AG20443 (cell line): ENCODE results near the gene FXYD6.

Experiments used
- DNase-seq: peaks from one replicate; pipeline ENCODE4 v3.0.0; 2012; ENCODE audit warnings: low spot score, mixed read lengths

The FXYD6 gene

GRCh38 chr11:117842131-117842941 lies 34.1 kb downstream of the FXYD6 start:
- DNase-seq = no peak

GRCh38 chr11:117841551-117842031 lies 34.9 kb downstream of the FXYD6 start:
- DNase-seq = no peak

GRCh38 chr11:117840881-117841550 lies 35.4 kb downstream of the FXYD6 start:
- DNase-seq = no peak

GRCh38 chr11:117839936-117840813 lies 36.3 kb downstream of the FXYD6 start:
- no peak for DNase-seq

- no peak for DNase-seq
Observed at GRCh38 chr11:117839380-117839881, 37.0 kb downstream of the FXYD6 start.

DNA sequence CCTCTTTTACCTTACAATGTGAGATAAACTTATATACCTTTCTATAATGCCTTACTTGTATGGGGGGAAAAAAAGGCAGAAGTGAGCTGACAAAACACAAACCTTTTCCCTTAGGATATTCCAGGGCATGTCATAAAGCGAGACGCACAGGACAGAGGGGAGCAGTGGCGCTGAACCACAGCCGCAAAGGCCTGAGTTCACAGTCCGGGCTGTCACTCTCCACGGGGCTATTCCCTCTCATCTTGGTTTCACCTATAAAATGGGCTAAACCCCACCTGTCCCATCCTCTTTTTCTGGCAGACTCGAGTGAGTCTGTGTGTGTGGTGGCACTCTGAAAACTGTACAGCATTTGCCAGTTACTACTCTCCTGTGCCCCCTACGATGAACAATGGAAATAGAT lies 37.6 kb downstream of the FXYD6 start:
- DNase-seq = no peak

DNA sequence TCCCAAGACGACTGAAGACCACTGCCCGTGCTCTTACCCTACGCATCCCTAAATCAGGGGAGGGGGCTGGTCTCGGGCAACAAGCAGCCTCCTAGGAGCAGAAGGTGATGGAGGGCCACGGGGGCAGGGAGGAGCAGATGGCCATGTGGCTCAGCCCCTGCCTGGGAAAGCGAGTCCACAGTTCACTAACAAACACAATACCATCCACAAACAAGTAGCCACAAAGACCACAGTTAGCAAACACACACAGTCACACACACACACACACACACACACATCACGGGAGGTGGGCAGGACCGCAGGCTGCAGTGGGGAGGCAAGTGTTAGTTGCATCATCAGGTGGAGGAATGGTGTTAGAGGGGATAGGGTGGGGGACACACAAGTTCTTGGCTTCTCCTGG lies 38.7 kb downstream of the FXYD6 start:
- no peak for DNase-seq

DNA sequence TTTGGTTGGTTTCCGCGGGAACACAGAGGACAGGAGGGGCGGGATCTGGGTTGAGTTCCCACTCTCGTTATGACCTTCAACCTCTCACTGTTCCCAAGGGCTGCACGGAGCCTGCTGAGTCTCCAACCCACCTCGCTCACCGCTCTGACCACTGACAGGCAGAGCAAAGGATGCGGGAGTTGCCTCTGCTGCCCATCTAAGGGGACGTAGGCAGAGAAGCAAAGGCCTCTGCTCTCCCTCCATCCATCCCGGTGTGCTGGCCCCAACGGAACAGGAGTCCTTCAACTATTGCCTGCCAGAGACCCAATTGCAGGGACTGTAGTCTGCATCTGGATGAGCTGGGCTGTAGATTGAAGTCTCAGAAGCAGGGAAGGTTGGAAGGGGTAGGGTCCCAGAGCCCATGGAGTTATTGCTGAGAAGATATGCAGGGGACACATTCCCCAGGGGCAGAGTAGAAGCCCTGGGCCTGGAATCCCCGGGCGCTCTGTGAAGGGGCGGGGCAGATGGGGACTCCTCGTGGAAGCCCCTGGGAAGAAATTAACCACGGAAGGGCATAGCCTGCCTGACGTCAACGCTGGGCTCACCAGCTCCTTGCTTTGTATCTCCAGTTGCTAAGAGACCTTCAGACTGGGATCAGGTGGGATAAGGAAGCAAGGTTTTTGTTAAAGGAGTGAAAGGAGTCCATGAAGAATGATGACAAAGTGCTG lies 39.2 kb downstream of the FXYD6 start:
- DNase-seq = no peak

DNA sequence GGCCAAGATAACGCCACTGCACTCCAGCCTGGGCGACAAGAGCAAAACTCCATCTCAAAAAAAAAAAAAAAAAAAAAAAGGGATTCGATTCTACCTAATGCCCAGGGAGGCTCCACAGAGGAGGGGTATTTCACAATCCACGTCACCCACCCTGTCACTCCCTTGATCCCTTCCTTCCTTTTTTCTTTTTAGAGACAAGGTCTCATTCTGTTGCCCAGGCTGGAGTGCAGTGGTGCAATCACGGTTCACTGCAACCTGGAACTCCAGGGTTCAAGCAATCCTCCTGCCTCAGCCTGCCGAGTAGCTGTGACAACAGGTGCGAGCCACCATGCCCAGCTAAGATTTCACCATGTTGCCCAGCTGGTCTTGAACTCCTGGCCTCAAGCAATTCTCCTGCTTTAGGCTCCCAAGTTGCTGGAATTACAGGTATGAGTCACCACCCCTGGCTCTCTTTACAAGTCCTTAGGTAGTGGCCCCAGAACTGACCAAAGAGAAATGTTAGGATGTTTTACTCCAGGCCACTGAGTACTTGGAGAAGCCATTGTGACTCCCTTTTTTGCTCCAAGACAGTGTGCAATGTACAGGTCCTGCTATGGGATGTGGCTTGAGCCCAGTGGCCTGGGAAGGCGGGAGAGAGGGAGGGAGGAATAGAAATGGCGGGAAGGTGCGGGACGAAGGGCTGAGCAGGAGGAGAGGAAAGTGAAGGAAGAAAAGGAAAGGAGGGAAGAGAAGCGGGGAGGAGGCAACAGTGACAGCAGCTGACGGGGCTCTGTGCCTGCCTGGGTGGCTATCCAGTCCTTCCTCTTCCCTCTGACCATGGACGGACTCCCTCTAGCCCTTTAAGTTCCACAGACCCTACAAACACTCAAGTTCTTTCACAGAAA lies 40.1 kb downstream of the FXYD6 start:
- no peak for DNase-seq

- DNase-seq = no peak
Observed at GRCh38 chr11:117835576-117835975, 40.9 kb downstream of the FXYD6 start.

DNA sequence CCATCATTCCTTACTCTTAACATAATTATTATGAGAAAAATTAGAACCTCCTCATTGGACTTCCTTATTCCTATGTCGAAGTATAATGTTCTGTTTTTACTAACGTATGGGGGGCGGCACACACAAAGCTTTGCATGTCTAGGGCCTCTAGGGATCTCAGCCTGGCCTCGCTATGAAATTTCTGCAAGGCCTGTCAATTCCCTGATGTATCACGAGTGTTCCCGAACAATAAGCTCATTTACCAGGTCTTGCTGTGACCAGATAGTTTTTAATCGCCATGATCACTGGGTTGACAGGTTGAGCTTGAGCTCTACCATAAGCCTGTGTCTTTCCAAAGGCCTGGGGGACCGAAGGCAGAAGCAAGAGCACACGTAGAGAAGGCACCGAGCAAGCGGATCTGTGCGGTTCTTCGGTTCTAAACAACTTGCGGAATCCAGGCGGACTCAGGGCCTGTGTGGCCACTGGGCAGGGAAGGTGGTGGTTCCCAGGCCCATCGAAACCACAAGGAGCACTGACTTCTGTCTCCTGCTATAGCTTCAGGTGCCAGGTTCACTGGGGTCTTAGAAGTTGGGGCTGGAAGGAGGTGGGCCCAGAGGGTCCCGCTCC lies 41.5 kb downstream of the FXYD6 start:
- DNase-seq = no peak

GRCh38 chr11:117834068-117834810 lies 42.2 kb downstream of the FXYD6 start:
- DNase-seq = no peak

- DNase-seq = no peak
Observed at GRCh38 chr11:117833401-117833891, 43.0 kb downstream of the FXYD6 start.

DNA sequence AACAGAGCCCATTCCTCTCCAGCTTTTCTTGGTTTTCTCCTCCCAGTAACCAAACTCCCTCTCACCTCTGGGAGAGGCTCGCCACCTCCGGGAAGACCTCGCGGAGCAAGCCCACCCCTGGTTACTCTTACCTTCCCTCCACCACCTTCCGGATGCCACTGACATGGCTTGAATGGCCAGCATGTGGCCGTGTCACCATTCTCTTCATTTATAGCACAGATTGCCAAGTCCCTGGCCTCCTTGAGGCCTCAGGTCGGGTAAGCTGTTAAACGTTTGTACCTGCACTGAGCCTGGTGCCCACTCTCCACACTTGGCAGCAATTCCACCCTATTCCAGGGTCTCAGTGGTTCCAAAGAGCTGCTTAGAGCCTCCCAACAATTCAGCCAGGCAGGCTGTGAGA lies 43.9 kb downstream of the FXYD6 start:
- DNase-seq = no peak

- DNase-seq = no peak
Observed at GRCh38 chr11:117831661-117832415, 44.6 kb downstream of the FXYD6 start.

DNA sequence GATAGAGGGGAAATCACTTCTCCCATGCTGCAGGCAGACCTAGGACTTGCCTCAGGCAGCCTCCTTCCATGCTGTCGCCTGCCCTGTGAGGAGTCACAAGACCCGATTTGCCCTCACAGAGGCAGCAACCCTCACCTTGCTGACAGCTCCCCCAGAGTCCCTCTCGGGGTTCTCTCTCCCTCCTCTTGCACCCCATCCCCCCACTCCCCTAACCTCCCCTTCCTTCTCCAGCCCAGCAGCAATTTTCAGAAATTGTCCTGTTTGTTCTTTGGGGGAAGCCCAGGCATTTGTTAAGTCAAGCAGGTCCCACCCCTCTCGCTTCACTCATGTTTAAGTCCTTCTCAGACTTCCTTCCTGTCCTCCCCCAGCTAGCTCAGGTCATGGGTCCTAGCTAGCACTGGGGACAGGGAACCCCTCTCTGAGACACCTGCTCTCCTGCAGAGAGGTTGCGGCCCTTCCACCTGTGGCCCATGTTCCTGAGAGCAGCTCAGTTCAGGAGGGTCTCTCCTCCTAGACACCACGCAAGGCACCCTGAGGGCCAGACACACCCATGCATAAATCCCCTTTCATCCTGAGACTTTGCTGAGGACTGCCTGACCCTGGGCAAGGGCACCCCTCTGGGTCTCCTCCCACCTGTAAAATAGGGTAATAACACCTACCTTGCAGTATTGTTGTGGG lies 45.6 kb downstream of the FXYD6 start:
- DNase-seq = no peak

GRCh38 chr11:117830072-117830471 lies 46.4 kb downstream of the FXYD6 start:
- DNase-seq = no peak

- DNase-seq = no peak
Observed at GRCh38 chr11:117829369-117829725, 47.1 kb downstream of the FXYD6 start.
